HEK293T (cell line): ENCODE measurements around the gene INPP1.

Experiments used
- ELF4 ChIP-seq: fragments of 450-650 bp; IDR thresholded peaks from 2 replicates; pipeline ENCODE4 v1.6.1; 2017; ENCODE audit warnings: antibody characterized with exemption
- FOXK2 ChIP-seq: fragments of 450-650 bp; IDR thresholded peaks from 2 replicates; pipeline ENCODE4 v1.6.1; 2016; ENCODE audit warnings: mild to moderate bottlenecking
- NFRKB ChIP-seq: fragments of 450-650 bp; IDR thresholded peaks from 2 replicates; pipeline ENCODE4 v1.6.1; 2016; ENCODE audit warnings: mild to moderate bottlenecking, moderate library complexity
- SP1 ChIP-seq: fragments of 450-650 bp; IDR thresholded peaks from 2 replicates; pipeline ENCODE4 v1.6.1; 2017

- TF ChIP-seq SP1 (no peak), ELF4 (no peak), FOXK2 (no peak), NFRKB (no peak)
Measured at GRCh38 chr2:190308031-190308430, 35.4 kb upstream of the INPP1 start.
